Measurements from ENCODE around the gene PTBP1. TPM values are rescaled to one million over a fixed set of nuclear protein-coding genes. Genes with fewer than 3 reads are reported as not detected.
A peak's percentile ranks its signal among the peaks of the same experiment; 100 is the strongest.

PTBP1 gene
- polyA plus RNA-seq, 3 donors = 62.4 to 117 (median 81.6) TPM

DNA sequence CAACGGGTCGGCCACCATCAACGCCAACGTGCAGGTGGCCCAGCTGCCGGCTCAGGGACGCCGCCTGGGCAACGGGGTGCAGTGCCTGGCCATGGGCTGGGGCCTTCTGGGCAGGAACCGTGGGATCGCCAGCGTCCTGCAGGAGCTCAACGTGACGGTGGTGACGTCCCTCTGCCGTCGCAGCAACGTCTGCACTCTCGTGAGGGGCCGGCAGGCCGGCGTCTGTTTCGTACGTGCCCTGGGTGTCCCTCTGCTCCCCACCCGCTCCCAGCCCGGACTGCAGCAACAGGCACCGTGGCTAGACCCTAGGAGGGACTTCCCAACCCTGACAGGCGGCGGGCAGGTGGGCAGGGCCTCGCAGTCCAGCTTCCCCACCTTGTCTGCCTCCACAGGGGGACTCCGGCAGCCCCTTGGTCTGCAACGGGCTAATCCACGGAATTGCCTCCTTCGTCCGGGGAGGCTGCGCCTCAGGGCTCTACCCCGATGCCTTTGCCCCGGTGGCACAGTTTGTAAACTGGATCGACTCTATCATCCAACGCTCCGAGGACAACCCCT lies 58.4 kb downstream of the PTBP1 start:
- H3K4me2 ChIP-seq (replicated peaks; ENCODE audit: extremely low read depth, low read length, poor library complexity, severe bottlenecking) = no peak overlapping the region
- intact Hi-C loops (cut with micrococcal nuclease) = loop anchor here in 1 of 2 donors (2.0 kb wide), 1 partner anchor 63 kb away; no protein-coding TSS in a partner anchor
- no peak overlapping the region for H3K4me3 ChIP-seq (replicated peaks in 1 of 3; ENCODE audit: low read depth in 2 of 3, low read length in 3 of 3)
- no peak for DNase-seq
- H3K9ac ChIP-seq (ENCODE audit: insufficient read depth, low read length, poor library complexity, severe bottlenecking) = no peak overlapping the region
- H3K9me3 ChIP-seq (replicated peaks in 1 of 2; ENCODE audit: control insufficient read depth in 1 of 2, insufficient read depth in 1 of 2, low read length in 2 of 2) = no peaks in the 10 kb centered on the region
- H3K4me3 Mint-ChIP-seq = no peak overlapping the region
- peaks cover 4 to 9% (median 6%) of the 10 kb centered on the region in 3 donors for H3K27me3 Mint-ChIP-seq (ENCODE audit: low read depth in 3 of 3)
- WGBS (ENCODE audit: insufficient coverage) = 76% methylated on average over 36 of the region's 40 CpGs
- H3K79me2 ChIP-seq (ENCODE audit: insufficient read depth, low read length) = peaks cover 29% of the 10 kb centered on the region
- no peaks in the 10 kb centered on the region for H3K9me3 Mint-ChIP-seq
- no peak overlapping the region for H3K27ac Mint-ChIP-seq
- H3K36me3 Mint-ChIP-seq = no peaks in the 10 kb centered on the region
- no peak overlapping the region for H2AFZ ChIP-seq (ENCODE audit: insufficient read depth, low read depth, low read length, poor library complexity, severe bottlenecking)
- H3K36me3 ChIP-seq (replicated peaks in 1 of 2; ENCODE audit: control insufficient read depth in 1 of 2, insufficient read depth in 2 of 2, low read length in 2 of 2) = no peaks in the 10 kb centered on the region
- H3K27me3 ChIP-seq (ENCODE audit: control insufficient read depth in 2 of 2, insufficient read depth in 2 of 2, low read length in 2 of 2) = peaks cover 0 to 2% of the 10 kb centered on the region in 2 donors
- H3K27ac ChIP-seq (ENCODE audit: low read depth in 1 of 2, low read length in 2 of 2) = no peak overlapping the region
- H4K20me1 ChIP-seq (ENCODE audit: insufficient read depth, low read length) = peaks cover under 1% of the 10 kb centered on the region
- peaks cover 47 to 64% of the 10 kb centered on the region in 2 donors for H3K4me1 ChIP-seq (ENCODE audit: control insufficient read depth in 1 of 2, insufficient read depth in 2 of 2, low read length in 2 of 2)
- TF ChIP-seq, protein P1, sequence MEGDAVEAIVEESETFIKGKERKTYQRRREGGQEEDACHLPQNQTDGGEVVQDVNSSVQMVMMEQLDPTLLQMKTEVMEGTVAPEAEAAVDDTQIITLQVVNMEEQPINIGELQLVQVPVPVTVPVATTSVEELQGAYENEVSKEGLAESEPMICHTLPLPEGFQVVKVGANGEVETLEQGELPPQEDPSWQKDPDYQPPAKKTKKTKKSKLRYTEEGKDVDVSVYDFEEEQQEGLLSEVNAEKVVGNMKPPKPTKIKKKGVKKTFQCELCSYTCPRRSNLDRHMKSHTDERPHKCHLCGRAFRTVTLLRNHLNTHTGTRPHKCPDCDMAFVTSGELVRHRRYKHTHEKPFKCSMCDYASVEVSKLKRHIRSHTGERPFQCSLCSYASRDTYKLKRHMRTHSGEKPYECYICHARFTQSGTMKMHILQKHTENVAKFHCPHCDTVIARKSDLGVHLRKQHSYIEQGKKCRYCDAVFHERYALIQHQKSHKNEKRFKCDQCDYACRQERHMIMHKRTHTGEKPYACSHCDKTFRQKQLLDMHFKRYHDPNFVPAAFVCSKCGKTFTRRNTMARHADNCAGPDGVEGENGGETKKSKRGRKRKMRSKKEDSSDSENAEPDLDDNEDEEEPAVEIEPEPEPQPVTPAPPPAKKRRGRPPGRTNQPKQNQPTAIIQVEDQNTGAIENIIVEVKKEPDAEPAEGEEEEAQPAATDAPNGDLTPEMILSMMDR (IDR thresholded peaks at IDR 0.05) = no peak
- H3K4me1 Mint-ChIP-seq = peaks cover 34% of the 10 kb centered on the region

DNA sequence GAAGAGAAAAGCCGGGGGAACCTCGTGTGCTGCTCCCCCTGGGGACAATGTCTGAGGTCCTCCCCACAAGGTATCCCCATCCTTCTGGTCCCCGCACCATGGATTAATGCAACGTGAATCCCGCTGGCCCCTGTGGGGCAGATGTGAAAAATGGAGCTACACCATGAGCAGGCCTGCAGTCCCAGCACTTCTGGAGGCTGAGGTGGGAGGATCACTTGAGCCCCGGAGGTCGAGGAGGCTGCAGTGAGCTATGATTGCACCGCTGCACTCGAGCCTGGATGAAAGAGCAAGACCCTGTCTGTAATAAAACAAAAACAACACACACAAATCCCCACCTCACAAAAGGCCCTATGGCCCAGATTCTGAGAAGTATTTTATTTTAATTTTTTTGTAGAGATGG lies 61.0 kb downstream of the PTBP1 start:
- Mint-ChIP-seq H3K9me3 (no peaks in the 10 kb centered on the region), H3K4me3 (no peak overlapping the region), H3K4me1 (peaks cover 28% of the 10 kb centered on the region), H3K27ac (peak overlapping the region; percentile 61 to 94 (median 82)), H3K36me3 (no peaks in the 10 kb centered on the region), H3K27me3 (ENCODE audit: low read depth in 3 of 3) (peaks cover 0 to 3% (median 2%) of the 10 kb centered on the region in 3 donors)
- Histone ChIP-seq H3K79me2 (ENCODE audit: insufficient read depth, low read length) (peaks cover 20% of the 10 kb centered on the region), H3K4me2 (replicated peaks; ENCODE audit: extremely low read depth, low read length, poor library complexity, severe bottlenecking) (no peak overlapping the region), H2AFZ (ENCODE audit: insufficient read depth, low read depth, low read length, poor library complexity, severe bottlenecking) (no peak overlapping the region), H3K27me3 (ENCODE audit: control insufficient read depth in 2 of 2, insufficient read depth in 2 of 2, low read length in 2 of 2) (no peaks in the 10 kb centered on the region), H3K4me1 (ENCODE audit: control insufficient read depth in 1 of 2, insufficient read depth in 2 of 2, low read length in 2 of 2) (peaks cover 44 to 64% of the 10 kb centered on the region in 2 donors), H3K27ac (ENCODE audit: low read depth in 1 of 2, low read length in 2 of 2) (peak overlapping the region in 1 of 2 donors; percentile 45), H3K36me3 (replicated peaks in 1 of 2; ENCODE audit: control insufficient read depth in 1 of 2, insufficient read depth in 2 of 2, low read length in 2 of 2) (no peaks in the 10 kb centered on the region), H3K9ac (ENCODE audit: insufficient read depth, low read length, poor library complexity, severe bottlenecking) (no peak overlapping the region), H3K9me3 (replicated peaks in 1 of 2; ENCODE audit: control insufficient read depth in 1 of 2, insufficient read depth in 1 of 2, low read length in 2 of 2) (no peaks in the 10 kb centered on the region), H4K20me1 (ENCODE audit: insufficient read depth, low read length) (peaks cover 27% of the 10 kb centered on the region), H3K4me3 (replicated peaks in 1 of 3; ENCODE audit: low read depth in 2 of 3, low read length in 3 of 3) (no peak overlapping the region)
- no peak for DNase-seq
- WGBS (ENCODE audit: insufficient coverage) = no CpG with 5 or more reads among the region's 9 CpGs
- TF ChIP-seq, protein P1 (IDR thresholded peaks at IDR 0.05) = no peak
- intact Hi-C loops (cut with micrococcal nuclease) = no loop called here
